Subcutaneous adipose tissue (tissue), 4 donors: ENCODE data around the gene TASOR2. TPM values are rescaled to one million over a fixed set of nuclear protein-coding genes. Genes with fewer than 3 reads are reported as not detected.

Source experiments
- CTCF ChIP-seq: fragments of 450-650 bp; IDR thresholded peaks from one replicate; pipeline ENCODE4 v1.5.1; 2016; ENCODE audit warnings: low read depth, mild to moderate bottlenecking, control low read depth, antibody characterized with exemption, moderate library complexity
- total RNA-seq, 4 donors: library from RNA; depleted of rRNA; stranded (reverse); fragments of >200 nt; gene quantifications; one replicate each; pipeline ENCODE4 v1.1.0, GENCODE V29; 2016

Gene TASOR2
- total RNA-seq, 4 donors from 2014 or later = 39.4 to 101 (median 58.8) TPM

- no peak for TF ChIP-seq CTCF
These were observed 41.1 kb upstream of the TASOR2 start for GRCh38 chr10:5643346-5644067.

- no peak for TF ChIP-seq CTCF
These were observed 39.7 kb upstream of the TASOR2 start for GRCh38 chr10:5644930-5645329.

GRCh38 chr10:5645375-5645774, 39.3 kb upstream of the TASOR2 start:
- TF ChIP-seq CTCF = no peak

- no peak for TF ChIP-seq CTCF
These were observed 38.6 kb upstream of the TASOR2 start for GRCh38 chr10:5645944-5646617.

- no peak for TF ChIP-seq CTCF
These were observed 37.0 kb upstream of the TASOR2 start for GRCh38 chr10:5647507-5648240.

GRCh38 chr10:5648494-5649457, 35.9 kb upstream of the TASOR2 start:
- no peak for TF ChIP-seq CTCF
